K562 (cell line): ENCODE measurements around the gene NT5C3B. TPM values are rescaled to one million over a fixed set of nuclear protein-coding genes. Genes with fewer than 3 reads are reported as not detected.
A peak's percentile ranks its signal among the peaks of the same experiment; 100 is the strongest.

Experiments
- ATAC-seq: fragments of 200-7000 bp; cut with Tn5 transposase; 3 replicates; pipeline ENCODE4 v1.9.1; 2020; ENCODE audit warnings: moderate library complexity
- BruUV-seq: library from RNA; stranded (reverse); fragments of 400-500 nt; replicated peaks from 2 replicates; lab custom pipeline; 2021; lab: Mats Ljungman, UMichigan
- CTCF ChIA-PET: fragments of 300-600 bp; formaldehyde crosslinking; extraction: SDS; loops from one replicate; lab custom pipeline; 2021; ENCODE audit warnings: low intra/inter-chr PET ratio; lab: Yijun Ruan, JAX
- POLR2A ChIA-PET: fragments of 300-600, 350-650 bp; sonication (Branson Sonifier 250); formaldehyde crosslinking; extraction: SDS; loops from one replicate; lab custom pipeline; 2021; ENCODE audit warnings: antibody characterized with exemption, inconsistent platforms; lab: Yijun Ruan, JAX
- DNase-seq, 4 experiments: peaks; one replicate each; pipeline versions ENCODE4 v3.0.0 to v3.0.0-alpha.2; 2011 to 2018; ENCODE audit warnings: low spot score in 3 of 4, mixed read lengths in 3 of 4; ENCODE audit errors: extremely low read depth in 1 of 4
- FAIRE-seq: peaks from 2 replicates; lab custom pipeline; 2011; peaks lifted over from hg19 to GRCh38; lab: Jason Lieb, UNC
- H2AFZ ChIP-seq: 2 replicates; pipeline ENCODE4 v1.6.0; 2011; ENCODE audit warnings: low read depth, low read length, control low read depth, inconsistent platforms
- H3K27ac ChIP-seq: fragments of 200-600 bp; 3 replicates; pipeline ENCODE4 v1.8.0; 2011; ENCODE audit warnings: low read depth, mild to moderate bottlenecking, control low read depth, inconsistent platforms, low read length, moderate library complexity, mixed read lengths; ENCODE audit errors: extremely low read depth
- H3K27me3 ChIP-seq, 2 experiments: fragments of 300-600 bp in 1 of 2; 2 replicates in 1 of 2; 3 replicates in 1 of 2; pipeline versions ENCODE4 v1.6.0 to v1.8.0; 2011; ENCODE audit warnings: inconsistent platforms in 2 of 2, low read length in 2 of 2, mild to moderate bottlenecking in 1 of 2, mixed read lengths in 1 of 2, moderate library complexity in 1 of 2; ENCODE audit not compliant: control insufficient read depth in 2 of 2, insufficient read depth in 2 of 2
- H3K36me3 ChIP-seq: fragments of 300-600 bp; 3 replicates; pipeline ENCODE4 v1.8.0; 2011; ENCODE audit warnings: mild to moderate bottlenecking, low read length, inconsistent platforms; ENCODE audit not compliant: control insufficient read depth, insufficient read depth
- H3K4me1 ChIP-seq, 2 experiments: fragments of 200-600 bp in 1 of 2; replicated peaks in 1 of 2; 2 replicates in 1 of 2; 3 replicates in 1 of 2; pipeline versions ENCODE4 v1.5.1 to v1.8.0; 2011; ENCODE audit warnings: inconsistent platforms in 2 of 2, low read length in 2 of 2, mild to moderate bottlenecking in 1 of 2, mixed read lengths in 1 of 2, moderate library complexity in 1 of 2; ENCODE audit not compliant: control insufficient read depth in 2 of 2, insufficient read depth in 2 of 2
- H3K4me2 ChIP-seq: 2 replicates; pipeline ENCODE4 v1.6.1; 2011; ENCODE audit warnings: low read length, control low read depth, inconsistent platforms, mixed read lengths; ENCODE audit not compliant: insufficient read depth
- H3K4me3 ChIP-seq: fragments of 200-600 bp; sonication (generic), shearing (Covaris generic); 2 replicates; pipeline ENCODE4 v1.5.1; 2016; ENCODE audit warnings: control low read depth, inconsistent platforms
- H3K79me2 ChIP-seq: fragments of 200-600 bp; 3 replicates; pipeline ENCODE4 v1.8.0; 2011; ENCODE audit warnings: low read length, inconsistent platforms; ENCODE audit not compliant: control insufficient read depth, insufficient read depth
- H3K9ac ChIP-seq, 2 experiments: 2 replicates each; pipeline versions ENCODE4 v1.6.0 to v1.6.1; 2011; ENCODE audit warnings: low read depth in 2 of 2, low read length in 2 of 2, control low read depth in 1 of 2, inconsistent platforms in 1 of 2, mild to moderate bottlenecking in 1 of 2, mixed read lengths in 1 of 2; ENCODE audit not compliant: insufficient read depth in 1 of 2
- H3K9me1 ChIP-seq: one replicate; pipeline ENCODE4 v1.6.0; 2011; ENCODE audit warnings: inconsistent platforms, mild to moderate bottlenecking, low read length, moderate library complexity; ENCODE audit not compliant: control insufficient read depth, insufficient read depth
- H3K9me3 ChIP-seq: replicated peaks from 2 replicates; pipeline ENCODE4 v1.5.1; 2011; ENCODE audit warnings: low read depth, low read length, inconsistent platforms; ENCODE audit not compliant: control insufficient read depth, insufficient read depth
- H4K20me1 ChIP-seq: replicated peaks from 2 replicates; pipeline ENCODE4 v1.6.1; 2011; ENCODE audit warnings: low read length, inconsistent platforms, mixed read lengths; ENCODE audit not compliant: control insufficient read depth, insufficient read depth
- NCOA4 ChIP-seq: fragments of 450-650 bp; IDR thresholded peaks from 2 replicates; pipeline ENCODE4 v1.6.1; 2018; ENCODE audit warnings: mild to moderate bottlenecking; ENCODE audit not compliant: partially characterized antibody
- ZMIZ1 ChIP-seq, 2 experiments: fragments of 150-350 bp in 1 of 2; IDR thresholded peaks; 2 replicates each; pipeline ENCODE4 v1.6.1; 2012 to 2016; ENCODE audit warnings: low read depth in 2 of 2, low read length in 2 of 2, mild to moderate bottlenecking in 1 of 2, moderate library complexity in 1 of 2
- WGBS: fragments of 100-300 bp; shearing (Covaris generic); methylation state at CpG from one replicate; pipeline ENCODE4 v1.1.6; 2016; ENCODE audit warnings: low coverage, mixed read lengths; ENCODE audit not compliant: insufficient coverage; ENCODE audit errors: missing lambda C conversion rate; 5-methylcytosine and 5-hydroxymethylcytosine counted together
- in situ Hi-C: fragments of 300-500 bp; cut with MboI; formaldehyde crosslinking; loops from 4 replicates; pipeline ENCODE4 v1.15.0; 2018; ENCODE audit warnings: inconsistent platforms, mixed read lengths
- intact Hi-C: fragments of 100-400 bp; cut with micrococcal nuclease; formaldehyde crosslinking; loops from 2 replicates; pipeline ENCODE4 v1.14.2; 2022
- polyA plus RNA-seq, 8 experiments: library from polyadenylated mRNA; depleted of rRNA in 4 of 8; stranded (reverse) in 5 of 8; unstranded in 3 of 8; fragments of >200 nt; fragmentation: Nextera tagmentation in 2 of 8; fragmentation: Illumina TruSeq in 1 of 8; extraction: Ambion mirVana in 2 of 8; extraction: Trizol in 1 of 8; gene quantifications; 2 replicates each; pipeline versions ENCODE4 v1.2.1 to v1.2.3, GENCODE V29; 2011 to 2014; ENCODE audit warnings: inconsistent platforms in 1 of 8, missing spikeins in 1 of 8
- total RNA-seq, 7 experiments: library from RNA; depleted of rRNA in 6 of 7; stranded (reverse); fragments of >200 nt in 6 of 7; fragmentation: Illumina TruSeq in 2 of 7; extraction: Trizol in 2 of 7; gene quantifications; 2 replicates each; pipeline versions ENCODE4 v1.2.1 to v1.2.3, GENCODE V29; 2011 to 2021; ENCODE audit warnings: low replicate concordance in 1 of 7

Gene NT5C3B
- total and polyA plus RNA-seq, 9 of the 15 experiments (the other 6 are each of a cell fraction or from before 2014, with no cell fraction given): 2.0 to 166 (median 85.0) TPM

GRCh38 chr17:41871789-41872188 is 35.8 kb upstream of the NT5C3B start:
- WGBS: 88% methylated on average over 10 of the region's 10 CpGs
- in situ Hi-C loops (no loop called here), intact Hi-C loops (no loop called here)
- no peaks in the 10 kb centered on the region for H3K79me2 ChIP-seq
- H3K9me3 ChIP-seq: no peaks in the 10 kb centered on the region
- H3K9me1 ChIP-seq: peaks cover 4% of the 10 kb centered on the region
- H3K36me3 ChIP-seq: peaks cover 74% of the 10 kb centered on the region
- ChIA-PET POLR2A (no interaction called here), CTCF (no interaction called here)
- no peak overlapping the region for H2AFZ ChIP-seq
- H3K9ac ChIP-seq: 0 out of 4 replicates have a peak overlapping the region, but pooled peaks of 1 of the 2 experiments have one; percentile 60
- DNase-seq: no peak
- no peak for ATAC-seq
- FAIRE-seq: no peak
- H3K4me1 ChIP-seq: peaks cover 0 to 11% of the 10 kb centered on the region in 2 experiments; a peak in 3 of 5 replicates
- BruUV-seq: no TSS peak
- no peak for TF ChIP-seq ZMIZ1 (IDR thresholded peaks at IDR 0.05; ENCODE audit: low read depth in 2 of 2, low read length in 2 of 2)
- TF ChIP-seq NCOA4: no peak
- no peaks in the 10 kb centered on the region for H4K20me1 ChIP-seq
- no peak overlapping the region for H3K27ac ChIP-seq
- H3K27me3 ChIP-seq: no peaks in the 10 kb centered on the region
- H3K4me2 ChIP-seq: no peak overlapping the region
- H3K4me3 ChIP-seq: no peak overlapping the region
